ENCODE measurements around the gene DOK5. TPM values are rescaled to one million over a fixed set of nuclear protein-coding genes. Genes with fewer than 3 reads are reported as not detected.

The DOK5 gene
- total RNA-seq, 1 donor from 2014 or later = 0.69 TPM

DNA sequence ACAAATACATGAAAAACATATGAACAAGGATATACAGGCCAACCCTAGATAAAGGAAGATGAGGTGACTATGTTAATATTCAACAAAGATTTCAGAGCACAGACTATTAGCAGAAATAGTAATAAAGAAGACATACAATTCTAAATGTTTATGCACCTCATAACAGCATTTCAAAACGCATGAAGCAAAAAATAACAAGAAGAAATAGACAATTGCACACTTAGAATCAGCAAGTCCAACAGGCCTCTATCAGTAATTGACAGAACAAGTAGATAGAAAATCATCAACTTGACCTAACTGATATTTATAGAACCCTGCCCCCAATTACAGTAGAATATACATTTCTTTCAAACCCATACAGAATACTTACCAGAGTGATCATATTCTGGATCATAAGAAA is 11.4 kb upstream of the DOK5 start:
- no peak for TF ChIP-seq CTCF (IDR thresholded peaks at IDR 0.05)
- intact Hi-C loops (cut with DNase I) = no loop called here
- Histone ChIP-seq H3K9me3 (no peaks in the 10 kb centered on the region), H3K4me3 (no peak overlapping the region), H3K36me3 (no peaks in the 10 kb centered on the region), H3K27me3 (no peaks in the 10 kb centered on the region), H3K27ac (no peak overlapping the region), H3K4me1 (no peaks in the 10 kb centered on the region)
- no peak for ATAC-seq
- no peak for DNase-seq

GRCh38 chr20:54466127-54466526 is 9.3 kb upstream of the DOK5 start:
- Histone ChIP-seq H3K27ac (no peak overlapping the region), H3K36me3 (no peaks in the 10 kb centered on the region), H3K9me3 (no peaks in the 10 kb centered on the region), H3K27me3 (no peaks in the 10 kb centered on the region), H3K4me3 (no peak overlapping the region), H3K4me1 (no peaks in the 10 kb centered on the region)
- TF ChIP-seq CTCF (IDR thresholded peaks at IDR 0.05) = no peak
- DNase-seq (no peak), ATAC-seq (no peak)
- intact Hi-C loops (cut with DNase I) = no loop called here

- H3K27me3 ChIP-seq = no peaks in the 10 kb centered on the region
- TF ChIP-seq CTCF (IDR thresholded peaks at IDR 0.05) = no peak
- DNase-seq (no peak), ATAC-seq (no peak)
- intact Hi-C loops (cut with DNase I) = no loop called here
- no peaks in the 10 kb centered on the region for H3K36me3 ChIP-seq
- no peak overlapping the region for H3K27ac ChIP-seq
- no peaks in the 10 kb centered on the region for H3K9me3 ChIP-seq
- no peak overlapping the region for H3K4me3 ChIP-seq
- H3K4me1 ChIP-seq = no peaks in the 10 kb centered on the region
Observed at GRCh38 chr20:54467622-54468021, 7.8 kb upstream of the DOK5 start.

- DNase-seq = no peak
- no peak for ATAC-seq
- no peak for TF ChIP-seq CTCF (IDR thresholded peaks at IDR 0.05)
- no peaks in the 10 kb centered on the region for H3K27me3 ChIP-seq
- H3K27ac ChIP-seq = no peak overlapping the region
- H3K36me3 ChIP-seq = no peaks in the 10 kb centered on the region
- no peaks in the 10 kb centered on the region for H3K9me3 ChIP-seq
- intact Hi-C loops (cut with DNase I) = no loop called here
- no peak overlapping the region for H3K4me3 ChIP-seq
- no peaks in the 10 kb centered on the region for H3K4me1 ChIP-seq
Observed at GRCh38 chr20:54468082-54468481, 7.3 kb upstream of the DOK5 start.

GRCh38 chr20:54469293-54469692 is 6.1 kb upstream of the DOK5 start:
- Histone ChIP-seq H3K4me3 (no peak overlapping the region), H3K27me3 (peaks cover 9% of the 10 kb centered on the region), H3K9me3 (no peaks in the 10 kb centered on the region), H3K4me1 (no peaks in the 10 kb centered on the region), H3K27ac (no peak overlapping the region), H3K36me3 (no peaks in the 10 kb centered on the region)
- intact Hi-C loops (cut with DNase I) = no loop called here
- DNase-seq (no peak), ATAC-seq (no peak)
- no peak for TF ChIP-seq CTCF (IDR thresholded peaks at IDR 0.05)

DNA sequence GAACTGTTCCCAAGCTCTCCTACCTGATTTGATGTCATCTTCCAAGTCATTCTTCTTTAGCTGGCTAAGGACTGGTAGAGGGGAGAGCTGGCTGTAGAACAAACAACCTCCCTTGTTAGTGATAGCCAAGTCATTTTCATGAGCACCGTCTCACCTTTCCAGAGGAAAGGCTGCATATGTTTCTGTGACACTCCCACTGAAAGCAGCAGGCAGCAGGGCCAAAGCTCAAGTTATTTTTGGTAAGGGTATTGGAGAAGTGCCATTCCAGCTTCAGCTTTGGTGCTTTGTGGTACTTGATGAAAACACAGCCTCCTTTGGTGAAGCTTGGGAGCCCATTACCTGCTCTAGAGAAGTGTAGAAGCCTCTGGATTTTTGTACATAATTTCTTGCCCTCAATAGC is 5.4 kb upstream of the DOK5 start:
- H3K9me3 ChIP-seq = no peaks in the 10 kb centered on the region
- no peak overlapping the region for H3K27ac ChIP-seq
- no peak for DNase-seq
- H3K36me3 ChIP-seq = no peaks in the 10 kb centered on the region
- intact Hi-C loops (cut with DNase I) = no loop called here
- no peak for ATAC-seq
- H3K4me3 ChIP-seq = no peak overlapping the region
- peaks cover 11% of the 10 kb centered on the region for H3K27me3 ChIP-seq
- H3K4me1 ChIP-seq = no peaks in the 10 kb centered on the region
- no peak for TF ChIP-seq CTCF (IDR thresholded peaks at IDR 0.05)

All from upper lobe of right lung (tissue), 1 donor.